ENCODE results near the gene DCAF6.

The DCAF6 gene

GRCh38 chr1:167893798-167894197, 42.7 kb upstream of the DCAF6 start:
- no peak overlapping the region for H3K4me3 ChIP-seq (ENCODE audit: insufficient read depth in 1 of 2, low read depth in 1 of 2, low read length in 2 of 2)
- no peak overlapping the region for H3K4ac ChIP-seq (ENCODE audit: low read depth in 1 of 2, low read length in 2 of 2)

GRCh38 chr1:167898578-167899222, 37.8 kb upstream of the DCAF6 start:
- H3K36me3 ChIP-seq (ENCODE audit: control insufficient read depth in 1 of 2, insufficient read depth in 2 of 2, low read depth in 1 of 2, low read length in 2 of 2) = no peaks in the 10 kb centered on the region
- H3K27ac ChIP-seq (ENCODE audit: low read length, poor library complexity, severe bottlenecking) = no peak overlapping the region
- DNase-seq = no peak
- H3K4ac ChIP-seq (ENCODE audit: low read depth in 1 of 2, low read length in 2 of 2) = no peak overlapping the region
- H3K23ac ChIP-seq (ENCODE audit: low read length in 2 of 2) = no peak overlapping the region
- no peak overlapping the region for H4K8ac ChIP-seq (ENCODE audit: low read length)
- H3K9me3 ChIP-seq (ENCODE audit: control insufficient read depth, low read length) = no peaks in the 10 kb centered on the region
- H2BK5ac ChIP-seq (ENCODE audit: low read depth, low read length, poor library complexity, severe bottlenecking) = no peak overlapping the region
- H3K4me2 ChIP-seq (ENCODE audit: low read length, poor library complexity, severe bottlenecking) = no peak overlapping the region
- H2BK12ac ChIP-seq (ENCODE audit: low read length in 2 of 2) = no peak overlapping the region
- H2BK15ac ChIP-seq (ENCODE audit: low read depth, poor library complexity, severe bottlenecking) = no peak overlapping the region
- H2BK120ac ChIP-seq (ENCODE audit: low read depth, low read length) = no peak overlapping the region
- no peaks in the 10 kb centered on the region for H3K4me1 ChIP-seq (ENCODE audit: control insufficient read depth, insufficient read depth, low read depth, low read length)
- H3K79me1 ChIP-seq (replicated peaks; ENCODE audit: low read length, poor library complexity, severe bottlenecking) = no peaks in the 10 kb centered on the region
- no peak overlapping the region for H3K18ac ChIP-seq (ENCODE audit: low read depth in 1 of 2, low read length in 2 of 2)
- H3K9ac ChIP-seq (ENCODE audit: low read length) = peak overlapping the region; percentile 37
- no peaks in the 10 kb centered on the region for H3K27me3 ChIP-seq (ENCODE audit: control insufficient read depth in 1 of 2, insufficient read depth in 1 of 2, low read length in 2 of 2)
- H3K4me3 ChIP-seq (ENCODE audit: insufficient read depth in 1 of 2, low read depth in 1 of 2, low read length in 2 of 2) = no peak overlapping the region
- H4K91ac ChIP-seq (ENCODE audit: low read length) = no peak overlapping the region
- no peak overlapping the region for H2AK5ac ChIP-seq (ENCODE audit: low read length, severe bottlenecking)
- no peak overlapping the region for H3K14ac ChIP-seq (ENCODE audit: low read length in 2 of 2)
- no peak overlapping the region for H2AFZ ChIP-seq (ENCODE audit: low read depth, low read length)
- WGBS = 98% methylated on average over 7 of the region's 9 CpGs

More at GRCh38 chr1:167893798-167894197, 42.7 kb upstream of the DCAF6 start:
- Histone ChIP-seq H3K4me2 (ENCODE audit: low read length, poor library complexity, severe bottlenecking) (no peak overlapping the region), H3K36me3 (ENCODE audit: control insufficient read depth in 1 of 2, insufficient read depth in 2 of 2, low read depth in 1 of 2, low read length in 2 of 2) (no peaks in the 10 kb centered on the region), H3K27ac (ENCODE audit: low read length, poor library complexity, severe bottlenecking) (no peak overlapping the region), H3K4me1 (ENCODE audit: control insufficient read depth, insufficient read depth, low read depth, low read length) (no peaks in the 10 kb centered on the region), H3K27me3 (ENCODE audit: control insufficient read depth in 1 of 2, insufficient read depth in 1 of 2, low read length in 2 of 2) (no peaks in the 10 kb centered on the region), H2AK5ac (ENCODE audit: low read length, severe bottlenecking) (no peak overlapping the region), H4K91ac (ENCODE audit: low read length) (no peak overlapping the region), H3K18ac (ENCODE audit: low read depth in 1 of 2, low read length in 2 of 2) (no peak overlapping the region), H4K8ac (ENCODE audit: low read length) (no peak overlapping the region), H3K23ac (ENCODE audit: low read length in 2 of 2) (no peak overlapping the region), H2BK5ac (ENCODE audit: low read depth, low read length, poor library complexity, severe bottlenecking) (no peak overlapping the region), H2AFZ (ENCODE audit: low read depth, low read length) (no peak overlapping the region), H3K9ac (ENCODE audit: low read length) (no peak overlapping the region), H2BK120ac (ENCODE audit: low read depth, low read length) (no peak overlapping the region), H2BK12ac (ENCODE audit: low read length in 2 of 2) (no peak overlapping the region), H2BK15ac (ENCODE audit: low read depth, poor library complexity, severe bottlenecking) (no peak overlapping the region), H3K79me1 (replicated peaks; ENCODE audit: low read length, poor library complexity, severe bottlenecking) (no peaks in the 10 kb centered on the region), H3K9me3 (ENCODE audit: control insufficient read depth, low read length) (no peaks in the 10 kb centered on the region), H3K14ac (ENCODE audit: low read length in 2 of 2) (no peak overlapping the region)
- DNase-seq = no peak
- 86% methylated on average over 2 of the region's 2 CpGs for WGBS

GRCh38 chr1:167899253-167899681, 37.2 kb upstream of the DCAF6 start:
- H3K18ac ChIP-seq (ENCODE audit: low read depth in 1 of 2, low read length in 2 of 2) = no peak overlapping the region
- H2BK120ac ChIP-seq (ENCODE audit: low read depth, low read length) = no peak overlapping the region
- 95% methylated on average over 4 of the region's 4 CpGs for WGBS
- H2BK12ac ChIP-seq (ENCODE audit: low read length in 2 of 2) = no peak overlapping the region
- no peaks in the 10 kb centered on the region for H3K4me1 ChIP-seq (ENCODE audit: control insufficient read depth, insufficient read depth, low read depth, low read length)
- H3K14ac ChIP-seq (ENCODE audit: low read length in 2 of 2) = no peak overlapping the region
- no peak overlapping the region for H3K4me3 ChIP-seq (ENCODE audit: insufficient read depth in 1 of 2, low read depth in 1 of 2, low read length in 2 of 2)
- DNase-seq = no peak
- H3K9me3 ChIP-seq (ENCODE audit: control insufficient read depth, low read length) = no peaks in the 10 kb centered on the region
- H2AFZ ChIP-seq (ENCODE audit: low read depth, low read length) = no peak overlapping the region
- H3K9ac ChIP-seq (ENCODE audit: low read length) = peak overlapping the region; percentile 37
- peak overlapping the region; percentile 50 for H4K91ac ChIP-seq (ENCODE audit: low read length)
- peak overlapping the region in 1 of 2 experiments; percentile 79 for H3K23ac ChIP-seq (ENCODE audit: low read length in 2 of 2)
- no peak overlapping the region for H3K4me2 ChIP-seq (ENCODE audit: low read length, poor library complexity, severe bottlenecking)
- no peak overlapping the region for H4K8ac ChIP-seq (ENCODE audit: low read length)
- no peak overlapping the region for H2AK5ac ChIP-seq (ENCODE audit: low read length, severe bottlenecking)
- H3K27ac ChIP-seq (ENCODE audit: low read length, poor library complexity, severe bottlenecking) = no peak overlapping the region
- no peak overlapping the region for H2BK15ac ChIP-seq (ENCODE audit: low read depth, poor library complexity, severe bottlenecking)
- no peak overlapping the region for H2BK5ac ChIP-seq (ENCODE audit: low read depth, low read length, poor library complexity, severe bottlenecking)
- H3K79me1 ChIP-seq (replicated peaks; ENCODE audit: low read length, poor library complexity, severe bottlenecking) = no peaks in the 10 kb centered on the region
- no peaks in the 10 kb centered on the region for H3K36me3 ChIP-seq (ENCODE audit: control insufficient read depth in 1 of 2, insufficient read depth in 2 of 2, low read depth in 1 of 2, low read length in 2 of 2)
- H3K27me3 ChIP-seq (ENCODE audit: control insufficient read depth in 1 of 2, insufficient read depth in 1 of 2, low read length in 2 of 2) = no peaks in the 10 kb centered on the region
- H3K4ac ChIP-seq (ENCODE audit: low read depth in 1 of 2, low read length in 2 of 2) = no peak overlapping the region

GRCh38 chr1:167900907-167901306, 35.6 kb upstream of the DCAF6 start:
- H2AK5ac ChIP-seq (ENCODE audit: low read length, severe bottlenecking) = no peak overlapping the region

More at GRCh38 chr1:167900907-167901306, 35.6 kb upstream of the DCAF6 start:
- H3K4me1 ChIP-seq (ENCODE audit: control insufficient read depth, insufficient read depth, low read depth, low read length) = peaks cover 3% of the 10 kb centered on the region
- no peak overlapping the region for H2BK15ac ChIP-seq (ENCODE audit: low read depth, poor library complexity, severe bottlenecking)
- H4K8ac ChIP-seq (ENCODE audit: low read length) = no peak overlapping the region
- no peak overlapping the region for H3K23ac ChIP-seq (ENCODE audit: low read length in 2 of 2)
- no peak for DNase-seq
- H3K36me3 ChIP-seq (ENCODE audit: control insufficient read depth in 1 of 2, insufficient read depth in 2 of 2, low read depth in 1 of 2, low read length in 2 of 2) = no peaks in the 10 kb centered on the region
- WGBS = no CpG with 5 or more reads among the region's 4 CpGs
- no peak overlapping the region for H3K14ac ChIP-seq (ENCODE audit: low read length in 2 of 2)
- H2BK120ac ChIP-seq (ENCODE audit: low read depth, low read length) = no peak overlapping the region
- no peak overlapping the region for H2BK12ac ChIP-seq (ENCODE audit: low read length in 2 of 2)
- H3K4me2 ChIP-seq (ENCODE audit: low read length, poor library complexity, severe bottlenecking) = no peak overlapping the region
- H3K27ac ChIP-seq (ENCODE audit: low read length, poor library complexity, severe bottlenecking) = no peak overlapping the region
- no peak overlapping the region for H3K9ac ChIP-seq (ENCODE audit: low read length)
- no peaks in the 10 kb centered on the region for H3K27me3 ChIP-seq (ENCODE audit: control insufficient read depth in 1 of 2, insufficient read depth in 1 of 2, low read length in 2 of 2)
- H2BK5ac ChIP-seq (ENCODE audit: low read depth, low read length, poor library complexity, severe bottlenecking) = no peak overlapping the region
- no peak overlapping the region for H3K18ac ChIP-seq (ENCODE audit: low read depth in 1 of 2, low read length in 2 of 2)
- no peak overlapping the region for H4K91ac ChIP-seq (ENCODE audit: low read length)
- no peaks in the 10 kb centered on the region for H3K79me1 ChIP-seq (replicated peaks; ENCODE audit: low read length, poor library complexity, severe bottlenecking)
- no peak overlapping the region for H3K4ac ChIP-seq (ENCODE audit: low read depth in 1 of 2, low read length in 2 of 2)
- H3K9me3 ChIP-seq (ENCODE audit: control insufficient read depth, low read length) = no peaks in the 10 kb centered on the region
- no peak overlapping the region for H3K4me3 ChIP-seq (ENCODE audit: insufficient read depth in 1 of 2, low read depth in 1 of 2, low read length in 2 of 2)
- no peak overlapping the region for H2AFZ ChIP-seq (ENCODE audit: low read depth, low read length)
